ENCODE measurements around the gene TNS2. TPM values are rescaled to one million over a fixed set of nuclear protein-coding genes. Genes with fewer than 3 reads are reported as not detected.
A peak's percentile ranks its signal among the peaks of the same experiment; 100 is the strongest.

The TNS2 gene
- total RNA-seq, 4 donors from 2014 or later: 74.4 to 114 (median 91.9) TPM

GRCh38 chr12:53098354-53098981 lies 48.6 kb downstream of the TNS2 start:
- peak overlapping the region; percentile 60 to 77 (median 66) for H3K4me3 ChIP-seq
- DNase-seq (peak in 1 of 2 donors; percentile 40), ATAC-seq (peak; percentile 25 to 29)
- H3K36me3 ChIP-seq: no peaks in the 10 kb centered on the region
- H3K27ac ChIP-seq: peak overlapping the region; percentile 69 to 81 (median 79)
- in situ Hi-C loops (cut with MboI; ENCODE audit: low sequenced_read_pairs in 4 of 4): no loop called here
- H3K27me3 ChIP-seq: no peaks in the 10 kb centered on the region
- TF ChIP-seq CTCF (IDR thresholded peaks at IDR 0.05 in 4 of 5, conservative IDR thresholded peaks at IDR 0.05 in 1 of 5): no peak
- TF ChIP-seq POLR2A (IDR thresholded peaks at IDR 0.05): no peak
- no peaks in the 10 kb centered on the region for H3K9me3 ChIP-seq
- intact Hi-C loops (cut with DNase I; ENCODE audit: low total_unique reads): loop anchor here (2.0 to 5.0 kb wide), 2 partner anchors 20 to 211 kb away; partner anchors contain the start of gene SPRYD3
- peaks cover 12 to 21% of the 10 kb centered on the region in 2 donors for H3K4me1 ChIP-seq

GRCh38 chr12:53099071-53099882 lies 49.4 kb downstream of the TNS2 start:
- H3K4me3 ChIP-seq: peak overlapping the region in 3 of 4 donors; percentile 0 to 60 (median 34)
- H3K4me1 ChIP-seq: peaks cover 12 to 21% of the 10 kb centered on the region in 2 donors
- ATAC-seq (peak; percentile 74 to 76), DNase-seq (peak; percentile 68 to 87)
- TF ChIP-seq CTCF (IDR thresholded peaks at IDR 0.05 in 4 of 5, conservative IDR thresholded peaks at IDR 0.05 in 1 of 5) (peak; percentile 90 to 99 (median 93)), POLR2A (IDR thresholded peaks at IDR 0.05) (no peak)
- peak overlapping the region; percentile 69 to 81 (median 79) for H3K27ac ChIP-seq
- intact Hi-C loops (cut with DNase I; ENCODE audit: low total_unique reads): loop anchor here (1.0 to 5.0 kb wide), 4 partner anchors 20 to 212 kb away; partner anchors contain the start of gene SPRYD3
- in situ Hi-C loops (cut with MboI; ENCODE audit: low sequenced_read_pairs in 4 of 4): no loop called here
- no peaks in the 10 kb centered on the region for H3K27me3 ChIP-seq
- no peaks in the 10 kb centered on the region for H3K36me3 ChIP-seq
- H3K9me3 ChIP-seq: no peaks in the 10 kb centered on the region

- Histone ChIP-seq H3K27me3 (no peaks in the 10 kb centered on the region), H3K4me1 (peaks cover 12 to 21% of the 10 kb centered on the region in 2 donors), H3K36me3 (no peaks in the 10 kb centered on the region), H3K27ac (no peak overlapping the region), H3K9me3 (no peaks in the 10 kb centered on the region), H3K4me3 (no peak overlapping the region)
- ATAC-seq (no peak), DNase-seq (no peak)
- TF ChIP-seq POLR2A (IDR thresholded peaks at IDR 0.05): no peak
- no peak for TF ChIP-seq CTCF (IDR thresholded peaks at IDR 0.05 in 4 of 5, conservative IDR thresholded peaks at IDR 0.05 in 1 of 5)
- in situ Hi-C loops (cut with MboI; ENCODE audit: low sequenced_read_pairs in 4 of 4): loop anchor here in 3 of 4 donors (5.0 to 25.0 kb wide), 2 partner anchors 33 to 213 kb away; no protein-coding TSS in a partner anchor
- intact Hi-C loops (cut with DNase I; ENCODE audit: low total_unique reads): no loop called here
Measured at GRCh38 chr12:53100466-53101151, 50.7 kb downstream of the TNS2 start.

DNA sequence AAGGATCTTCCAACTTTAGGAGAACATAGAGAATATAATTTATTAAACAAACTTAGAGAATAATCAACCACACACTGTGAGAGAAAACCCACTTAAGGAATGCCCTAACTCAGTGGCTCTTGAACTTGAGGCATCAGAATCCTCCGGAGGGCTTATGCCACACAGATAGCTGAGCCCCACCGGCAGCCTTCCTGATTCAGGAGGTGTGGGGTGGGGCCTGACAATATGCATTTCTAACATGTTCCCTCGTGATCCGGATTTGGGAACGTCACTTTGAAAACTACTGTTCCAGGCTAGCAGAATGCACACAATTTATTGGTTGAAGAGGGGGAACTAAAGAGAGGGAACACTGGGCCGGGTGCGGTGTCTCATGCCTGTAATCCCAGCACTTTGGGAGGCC lies 51.4 kb downstream of the TNS2 start:
- no peaks in the 10 kb centered on the region for H3K9me3 ChIP-seq
- in situ Hi-C loops (cut with MboI; ENCODE audit: low sequenced_read_pairs in 4 of 4): loop anchor here in 3 of 4 donors (5.0 to 25.0 kb wide), 2 partner anchors 34 to 214 kb away; no protein-coding TSS in a partner anchor
- TF ChIP-seq POLR2A (IDR thresholded peaks at IDR 0.05) (no peak), CTCF (IDR thresholded peaks at IDR 0.05 in 4 of 5, conservative IDR thresholded peaks at IDR 0.05 in 1 of 5) (no peak)
- H3K4me1 ChIP-seq: peaks cover 12 to 17% of the 10 kb centered on the region in 2 donors
- H3K36me3 ChIP-seq: no peaks in the 10 kb centered on the region
- no peak overlapping the region for H3K27ac ChIP-seq
- H3K4me3 ChIP-seq: no peak overlapping the region
- ATAC-seq: no peak
- DNase-seq: no peak
- intact Hi-C loops (cut with DNase I; ENCODE audit: low total_unique reads): no loop called here
- H3K27me3 ChIP-seq: no peaks in the 10 kb centered on the region

Data from gastrocnemius medialis (tissue), 4 donors.